HUES64 (cell line): ENCODE data around the gene BMP7.

ENCODE experiments used
- H3K27ac ChIP-seq: 2 replicates; pipeline ENCODE4 v1.7.0; 2013; ENCODE audit warnings: low read depth, low read length, inconsistent platforms
- H3K27me3 ChIP-seq: 2 replicates; pipeline ENCODE4 v1.6.1; 2013; ENCODE audit warnings: mild to moderate bottlenecking, low read length; ENCODE audit not compliant: insufficient read depth
- H3K36me3 ChIP-seq: 2 replicates; pipeline ENCODE4 v1.6.1; 2013; ENCODE audit warnings: mild to moderate bottlenecking, low read length; ENCODE audit not compliant: insufficient read depth
- H3K4me1 ChIP-seq: 2 replicates; pipeline ENCODE4 v1.6.1; 2013; ENCODE audit warnings: mild to moderate bottlenecking, low read length, moderate library complexity; ENCODE audit not compliant: insufficient read depth
- H3K4me3 ChIP-seq: 2 replicates; pipeline ENCODE4 v1.5.1; 2013; ENCODE audit warnings: mild to moderate bottlenecking, low read length, moderate library complexity
- H3K9ac ChIP-seq: 2 replicates; pipeline ENCODE4 v1.6.1; 2013; ENCODE audit warnings: mild to moderate bottlenecking, low read depth, low read length
- H3K9me3 ChIP-seq: 2 replicates; pipeline ENCODE4 v1.6.1; 2013; ENCODE audit warnings: low read depth, low read length; ENCODE audit not compliant: insufficient read depth
- WGBS: fragments of 150-250, 120-280 bp; methylation state at CpG from one replicate; pipeline ENCODE4 v1.1.7; 2013; ENCODE audit warnings: missing lambda C conversion rate; 5-methylcytosine and 5-hydroxymethylcytosine counted together

The BMP7 gene

DNA sequence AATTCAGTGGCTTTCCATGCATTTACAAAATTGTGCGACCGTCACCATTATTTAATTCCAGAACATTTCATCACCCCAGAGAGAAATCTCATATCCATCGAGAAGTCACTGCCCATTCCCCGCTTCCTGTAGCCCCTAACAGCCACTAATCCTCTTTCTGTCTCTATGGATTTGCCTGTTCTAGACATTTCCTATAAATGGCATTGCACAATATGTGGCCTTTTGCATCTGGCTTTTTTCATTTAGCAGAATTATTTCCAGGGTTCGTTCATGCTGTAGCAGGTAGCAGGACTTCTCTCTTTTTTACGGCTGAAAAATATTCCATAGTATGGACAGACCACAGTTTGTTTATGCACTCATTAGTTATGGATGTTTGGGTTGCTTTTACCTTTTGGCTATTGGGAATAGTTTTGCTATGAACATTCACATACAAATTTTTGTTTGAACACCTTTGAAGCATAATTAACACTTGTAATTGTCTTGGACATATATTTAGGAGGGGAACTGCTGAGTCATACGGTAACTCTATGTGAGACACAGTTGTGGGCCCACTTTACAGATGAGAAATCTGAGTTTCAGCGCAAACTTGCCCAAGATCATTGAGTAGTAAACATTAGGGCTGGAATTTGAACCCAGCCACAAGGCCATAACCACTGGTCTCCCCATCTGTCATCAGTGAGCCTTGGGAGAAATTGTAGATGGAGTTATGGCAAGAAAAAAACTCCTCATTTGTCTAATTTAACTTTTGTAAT is 126.9 kb downstream of the BMP7 start:
- H3K9me3 ChIP-seq: no peaks in the 10 kb centered on the region
- H3K27me3 ChIP-seq: no peaks in the 10 kb centered on the region
- no peak overlapping the region for H3K9ac ChIP-seq
- H3K27ac ChIP-seq: no peak overlapping the region
- 95% methylated on average over 8 of the region's 8 CpGs for WGBS
- no peaks in the 10 kb centered on the region for H3K4me1 ChIP-seq
- no peaks in the 10 kb centered on the region for H3K36me3 ChIP-seq
- H3K4me3 ChIP-seq: no peak overlapping the region

DNA sequence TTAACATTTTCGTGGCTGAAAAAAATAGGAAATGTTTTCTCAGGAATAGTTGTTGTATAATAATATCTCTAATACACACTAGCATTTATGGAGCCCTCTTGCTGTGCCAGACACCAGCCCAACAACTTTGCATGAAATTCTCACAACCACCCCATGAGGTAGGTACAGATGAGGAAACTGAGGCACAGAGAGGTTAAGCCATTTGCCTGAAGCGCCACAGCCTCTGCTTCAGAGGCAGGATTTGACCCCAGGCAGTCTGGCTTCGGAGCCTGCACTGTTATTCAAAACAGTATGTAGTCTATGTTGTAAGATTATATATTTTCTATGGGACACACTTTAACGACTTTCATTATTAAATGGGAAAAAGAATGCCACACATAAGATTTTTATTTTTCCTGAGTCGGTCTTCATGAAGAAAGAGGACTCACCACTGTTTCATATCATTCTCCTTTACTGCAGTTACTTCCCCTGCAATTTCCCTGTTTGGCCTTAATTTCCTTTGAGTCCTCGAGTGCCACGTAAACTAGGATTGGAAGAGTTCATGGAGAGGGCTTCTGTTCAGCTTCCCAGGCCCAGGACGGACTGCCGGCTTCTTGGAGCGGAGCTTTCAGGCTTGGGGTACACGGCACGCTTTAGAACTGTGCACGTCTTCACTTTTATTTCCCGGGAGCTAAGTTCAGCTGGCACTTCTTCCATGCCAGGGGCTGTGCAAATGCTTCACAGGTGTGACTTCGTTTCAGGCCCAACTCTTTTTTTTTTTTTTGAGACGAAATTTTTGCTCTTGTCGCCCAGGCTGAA is 128.0 kb downstream of the BMP7 start:
- Histone ChIP-seq H3K4me1 (no peaks in the 10 kb centered on the region), H3K27me3 (no peaks in the 10 kb centered on the region), H3K27ac (no peak overlapping the region), H3K4me3 (no peak overlapping the region), H3K9ac (no peak overlapping the region), H3K9me3 (no peaks in the 10 kb centered on the region), H3K36me3 (no peaks in the 10 kb centered on the region)
- 92% methylated on average over 17 of the region's 17 CpGs for WGBS

DNA sequence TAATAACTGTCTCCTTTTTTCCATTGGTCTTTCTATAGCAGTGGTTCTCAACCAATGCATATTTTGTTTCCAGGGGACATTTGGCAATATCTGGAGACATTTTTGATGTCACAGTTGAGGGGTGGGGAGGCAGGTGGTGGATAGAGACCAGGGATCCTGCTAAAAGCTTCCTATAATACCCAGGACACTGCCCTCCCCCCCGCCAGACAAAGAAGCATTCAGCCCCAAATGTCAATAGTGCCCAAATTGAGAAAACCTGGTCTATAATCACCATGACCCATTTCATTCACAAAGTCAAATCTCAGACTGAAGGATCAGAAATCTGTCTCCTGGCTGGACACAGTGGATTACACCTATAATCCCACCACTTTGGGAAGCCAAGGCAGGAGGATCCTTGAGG is 128.8 kb downstream of the BMP7 start:
- H3K4me1 ChIP-seq: no peaks in the 10 kb centered on the region
- no peak overlapping the region for H3K27ac ChIP-seq
- H3K9me3 ChIP-seq: no peaks in the 10 kb centered on the region
- no peak overlapping the region for H3K9ac ChIP-seq
- no peaks in the 10 kb centered on the region for H3K36me3 ChIP-seq
- 92% methylated on average over 1 of the region's 1 CpG for WGBS
- no peaks in the 10 kb centered on the region for H3K27me3 ChIP-seq
- H3K4me3 ChIP-seq: no peak overlapping the region

DNA sequence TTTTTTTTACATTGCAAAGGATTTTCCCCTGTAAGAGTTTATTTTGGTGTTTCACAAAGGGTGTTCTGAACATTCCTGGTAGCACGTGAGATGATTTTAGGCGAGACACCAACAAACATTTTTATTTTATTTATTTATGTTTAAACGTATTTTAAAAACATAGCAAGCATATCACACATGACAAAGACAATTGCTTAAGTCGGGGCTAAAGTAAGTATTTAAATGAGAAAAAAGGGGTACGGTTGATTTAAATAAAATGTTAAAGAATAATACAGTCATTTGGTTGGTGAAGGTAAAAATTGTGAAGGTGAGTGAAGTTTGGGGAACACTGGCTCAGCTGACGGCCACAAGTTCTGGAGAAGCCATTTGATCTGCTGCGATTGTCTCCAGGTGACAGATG is 129.7 kb downstream of the BMP7 start:
- Histone ChIP-seq H3K36me3 (no peaks in the 10 kb centered on the region), H3K4me1 (no peaks in the 10 kb centered on the region), H3K4me3 (no peak overlapping the region), H3K9me3 (no peaks in the 10 kb centered on the region), H3K27me3 (no peaks in the 10 kb centered on the region), H3K27ac (no peak overlapping the region), H3K9ac (no peak overlapping the region)
- WGBS: 93% methylated on average over 4 of the region's 7 CpGs

DNA sequence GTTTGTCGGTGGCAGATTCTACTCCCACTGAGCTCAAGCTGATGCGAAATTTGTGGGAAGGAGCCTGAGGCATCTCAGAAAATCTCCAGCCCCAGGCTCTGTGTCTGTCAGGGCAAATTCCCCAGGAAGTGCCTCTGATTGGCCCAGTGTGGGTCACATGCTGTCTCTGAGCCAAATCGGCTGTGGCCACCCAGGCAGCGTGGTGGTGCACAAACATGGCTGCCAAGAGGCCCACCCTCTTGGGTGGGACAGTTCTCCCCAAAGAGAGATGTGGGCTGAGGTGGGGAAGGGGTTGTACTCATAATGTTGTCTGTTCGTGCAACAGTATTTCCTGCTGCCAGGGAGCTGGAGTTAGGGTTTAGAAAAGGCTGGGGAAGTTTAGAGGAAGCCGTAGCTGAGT is 130.6 kb downstream of the BMP7 start:
- no peak overlapping the region for H3K9ac ChIP-seq
- WGBS: 92% methylated on average over 6 of the region's 6 CpGs
- no peaks in the 10 kb centered on the region for H3K9me3 ChIP-seq
- no peaks in the 10 kb centered on the region for H3K4me1 ChIP-seq
- H3K27ac ChIP-seq: no peak overlapping the region
- no peak overlapping the region for H3K4me3 ChIP-seq
- no peaks in the 10 kb centered on the region for H3K27me3 ChIP-seq
- no peaks in the 10 kb centered on the region for H3K36me3 ChIP-seq

DNA sequence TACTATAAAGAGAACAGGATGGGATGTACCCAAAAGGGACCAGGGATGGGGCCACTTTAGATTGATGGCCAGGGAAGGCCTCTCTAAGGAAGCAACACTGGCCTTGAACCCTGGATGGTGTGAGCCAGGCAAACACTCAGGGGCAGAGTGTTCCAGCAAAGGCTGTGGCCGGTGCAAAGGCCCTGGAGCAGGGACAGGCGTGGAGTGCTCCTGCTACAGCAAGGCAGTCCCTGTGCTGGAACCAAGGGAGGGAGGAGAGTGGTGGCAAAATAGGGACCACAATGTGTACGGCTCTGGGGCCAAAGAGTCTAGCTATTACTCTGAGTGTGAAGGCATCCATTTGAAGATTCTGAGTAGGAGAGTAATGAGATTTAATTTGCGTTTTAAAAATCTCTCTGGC is 131.6 kb downstream of the BMP7 start:
- Histone ChIP-seq H3K27me3 (no peaks in the 10 kb centered on the region), H3K27ac (no peak overlapping the region), H3K9me3 (no peaks in the 10 kb centered on the region), H3K4me1 (no peaks in the 10 kb centered on the region), H3K4me3 (no peak overlapping the region), H3K36me3 (no peaks in the 10 kb centered on the region), H3K9ac (no peak overlapping the region)
- WGBS: 91% methylated on average over 4 of the region's 4 CpGs

DNA sequence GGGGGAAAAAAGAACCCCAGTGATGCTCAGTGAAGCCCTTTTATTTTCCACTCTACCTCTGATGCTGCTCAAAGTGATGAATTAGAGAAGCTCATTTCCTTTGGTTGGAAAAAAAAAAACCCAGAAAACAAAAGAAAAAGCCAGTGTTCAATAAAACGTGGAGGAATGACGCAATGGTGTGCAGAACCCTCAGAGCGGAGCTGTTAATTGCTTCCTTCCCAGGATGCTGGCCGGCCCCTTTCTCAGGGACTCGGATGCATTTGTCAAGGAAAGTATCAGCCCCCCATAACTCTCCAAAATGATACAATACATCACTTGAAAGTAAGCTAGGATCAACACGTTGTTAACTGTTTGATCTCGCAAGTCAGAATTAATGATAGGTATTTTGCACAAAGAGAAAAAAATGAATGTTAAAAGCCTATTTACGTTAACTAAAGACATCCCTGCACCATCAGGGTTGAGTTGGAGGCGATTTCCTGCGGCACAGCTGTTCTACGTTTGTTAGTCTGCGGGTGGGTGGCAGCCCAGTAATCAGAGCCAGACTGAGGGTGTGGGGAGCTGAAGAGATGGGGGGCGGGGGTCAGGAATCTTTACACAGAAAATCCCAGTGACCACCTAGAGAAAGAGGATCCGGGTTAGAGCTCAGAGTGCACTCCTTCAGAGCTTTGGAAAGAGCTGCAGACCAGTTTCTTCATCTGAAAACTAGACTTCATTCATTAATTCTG is 132.4 kb downstream of the BMP7 start:
- Histone ChIP-seq H3K27ac (no peak overlapping the region), H3K36me3 (no peaks in the 10 kb centered on the region), H3K27me3 (no peaks in the 10 kb centered on the region), H3K4me1 (no peaks in the 10 kb centered on the region), H3K4me3 (no peak overlapping the region), H3K9me3 (no peaks in the 10 kb centered on the region), H3K9ac (no peak overlapping the region)
- 92% methylated on average over 14 of the region's 14 CpGs for WGBS

DNA sequence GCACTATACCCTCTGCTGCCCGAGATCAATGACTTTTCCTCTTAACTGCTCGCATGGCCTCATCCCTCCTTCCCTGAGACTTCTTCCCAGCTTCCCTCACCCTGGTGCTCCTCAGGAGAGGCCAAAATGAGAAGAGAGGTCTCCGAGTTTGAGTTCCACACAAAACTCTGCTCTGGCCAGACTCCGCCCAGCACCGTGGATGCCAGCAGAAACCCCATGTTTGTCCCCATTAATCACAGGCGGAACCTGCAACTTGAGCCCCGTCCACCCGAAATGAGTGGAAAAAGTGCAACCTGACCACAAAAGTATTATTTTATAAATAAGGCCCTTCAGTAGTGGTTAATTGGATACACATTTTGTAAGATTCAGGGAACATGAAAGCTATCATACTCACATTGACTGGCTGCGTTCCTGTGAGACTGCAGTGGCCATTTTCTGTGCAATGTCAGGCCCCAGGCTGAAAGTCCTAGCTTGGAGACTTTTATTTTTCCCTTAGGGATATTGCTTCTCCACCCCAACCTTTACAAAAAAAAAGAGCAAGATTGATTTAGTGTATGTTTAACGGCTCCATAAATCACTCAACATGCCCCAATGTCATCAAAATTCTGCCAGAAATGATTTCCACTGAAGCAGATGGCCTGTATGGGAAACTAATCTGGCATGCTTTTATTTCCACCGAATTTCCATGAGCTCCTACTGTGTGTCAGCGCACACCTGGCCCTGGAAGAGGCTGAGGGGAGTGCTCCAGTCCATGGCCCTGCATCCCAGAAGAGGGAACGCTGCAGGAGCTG is 134.6 kb downstream of the BMP7 start:
- no peaks in the 10 kb centered on the region for H3K27me3 ChIP-seq
- 89% methylated on average over 13 of the region's 13 CpGs for WGBS
- H3K27ac ChIP-seq: no peak overlapping the region
- no peak overlapping the region for H3K4me3 ChIP-seq
- no peaks in the 10 kb centered on the region for H3K9me3 ChIP-seq
- no peak overlapping the region for H3K9ac ChIP-seq
- H3K4me1 ChIP-seq: peaks cover 6% of the 10 kb centered on the region; the same call in 1 of the 2 replicates
- H3K36me3 ChIP-seq: no peaks in the 10 kb centered on the region

DNA sequence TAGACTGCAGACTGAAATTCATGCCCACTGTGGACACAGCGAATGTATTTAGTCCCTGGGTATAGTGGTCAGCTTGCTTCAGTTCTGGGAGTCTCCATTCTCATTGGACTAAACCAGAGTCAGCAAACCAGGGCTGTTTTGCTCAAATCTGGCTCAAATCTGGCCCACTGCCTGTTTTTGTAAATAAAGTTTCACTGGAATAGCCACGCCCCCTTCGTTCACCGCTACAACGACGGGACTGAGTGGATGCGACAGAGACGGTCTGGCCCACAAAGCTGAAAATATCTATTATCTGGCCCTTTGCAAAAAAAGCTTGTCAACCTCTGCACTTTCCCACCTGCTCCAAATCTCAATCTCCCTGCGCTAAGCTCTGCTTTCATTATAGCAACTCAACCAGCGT is 135.4 kb downstream of the BMP7 start:
- H3K4me3 ChIP-seq: no peak overlapping the region
- no peak overlapping the region for H3K9ac ChIP-seq
- no peaks in the 10 kb centered on the region for H3K36me3 ChIP-seq
- no peaks in the 10 kb centered on the region for H3K9me3 ChIP-seq
- WGBS: 94% methylated on average over 10 of the region's 10 CpGs
- no peak overlapping the region for H3K27ac ChIP-seq
- H3K4me1 ChIP-seq: peaks cover 8% of the 10 kb centered on the region; the same call in 1 of the 2 replicates
- H3K27me3 ChIP-seq: no peaks in the 10 kb centered on the region

DNA sequence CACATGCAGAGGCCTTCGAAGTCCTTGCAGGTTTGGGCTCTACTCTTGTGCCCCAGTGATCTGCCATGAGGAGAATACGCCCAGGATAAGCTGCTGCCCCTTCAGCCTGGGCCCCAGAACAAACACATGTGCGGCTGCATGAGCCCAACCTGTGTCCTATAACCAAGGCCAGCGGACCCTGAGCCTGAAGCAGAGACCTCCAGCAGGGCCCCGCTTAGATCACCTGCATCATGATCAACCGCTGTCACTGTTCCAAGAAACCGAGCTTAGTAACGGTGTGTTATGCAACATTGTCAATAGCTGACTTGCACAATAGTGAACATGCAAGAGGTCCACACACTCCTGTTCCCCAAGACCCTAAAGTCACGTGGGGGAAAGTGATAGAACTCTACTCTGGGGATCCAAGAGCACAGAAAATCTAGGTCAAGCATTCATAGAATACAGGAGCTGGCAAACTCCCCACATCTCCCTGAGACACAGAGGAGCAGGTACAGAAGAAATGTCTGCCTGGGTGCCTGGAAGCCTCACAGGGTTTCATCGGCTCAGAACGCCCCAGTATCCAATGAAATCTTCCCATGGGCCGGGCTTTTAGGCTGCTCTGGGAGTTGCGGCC is 136.2 kb downstream of the BMP7 start:
- no peak overlapping the region for H3K27ac ChIP-seq
- no peak overlapping the region for H3K4me3 ChIP-seq
- peaks cover 8% of the 10 kb centered on the region; the same call in 1 of the 2 replicates for H3K4me1 ChIP-seq
- no peak overlapping the region for H3K9ac ChIP-seq
- 94% methylated on average over 13 of the region's 13 CpGs for WGBS
- no peaks in the 10 kb centered on the region for H3K9me3 ChIP-seq
- H3K27me3 ChIP-seq: no peaks in the 10 kb centered on the region
- H3K36me3 ChIP-seq: no peaks in the 10 kb centered on the region
